ENCODE results near the gene IGFBP7.

The IGFBP7 gene

GRCh38 chr4:57109847-57110639 is at the start of gene IGFBP7:
TSS of gene IGFBP7 (minus strand) at chr4:57110385. CDS start at chr4:57110351, 34 bp downstream.
- DNase-seq, result no peak

GRCh38 chr4:57159866-57160265 is 49.7 kb upstream of the IGFBP7 start:
- DNase-seq, result no peak

GRCh38 chr4:57158762-57159161 is 48.6 kb upstream of the IGFBP7 start:
- no peak for DNase-seq

- no peak for DNase-seq
These were observed 48.0 kb upstream of the IGFBP7 start for GRCh38 chr4:57158221-57158620.

- no peak for DNase-seq
These were observed 47.5 kb upstream of the IGFBP7 start for GRCh38 chr4:57157596-57158137.

- DNase-seq, result no peak
These were observed 46.2 kb upstream of the IGFBP7 start for GRCh38 chr4:57156242-57156990.

- DNase-seq, result no peak
These were observed 44.7 kb upstream of the IGFBP7 start for GRCh38 chr4:57154926-57155325.

GRCh38 chr4:57154191-57154590 is 44.0 kb upstream of the IGFBP7 start:
- DNase-seq, result no peak

GRCh38 chr4:57153207-57153606 is 43.0 kb upstream of the IGFBP7 start:
- no peak for DNase-seq

- no peak for DNase-seq
These were observed 41.3 kb upstream of the IGFBP7 start for GRCh38 chr4:57151481-57151880.

GRCh38 chr4:57149833-57150232 is 39.6 kb upstream of the IGFBP7 start:
- DNase-seq, result no peak

- no peak for DNase-seq
These were observed 38.8 kb upstream of the IGFBP7 start for GRCh38 chr4:57148831-57149505.

- no peak for DNase-seq
These were observed 38.0 kb upstream of the IGFBP7 start for GRCh38 chr4:57148177-57148576.

- DNase-seq, result no peak
These were observed 37.3 kb upstream of the IGFBP7 start for GRCh38 chr4:57147335-57148060.

- DNase-seq, result no peak
These were observed 36.3 kb upstream of the IGFBP7 start for GRCh38 chr4:57146444-57146843.

- no peak for DNase-seq
These were observed 34.3 kb upstream of the IGFBP7 start for GRCh38 chr4:57144466-57144865.

- no peak for DNase-seq
These were observed 29.6 kb upstream of the IGFBP7 start for GRCh38 chr4:57139783-57140182.

- no peak for DNase-seq
These were observed 27.1 kb upstream of the IGFBP7 start for GRCh38 chr4:57137261-57137660.

- no peak for DNase-seq
These were observed 26.1 kb upstream of the IGFBP7 start for GRCh38 chr4:57136281-57136680.

GRCh38 chr4:57132743-57133137 is 22.6 kb upstream of the IGFBP7 start:
- no peak for DNase-seq

- no peak for DNase-seq
These were observed 21.9 kb upstream of the IGFBP7 start for GRCh38 chr4:57131849-57132742.

GRCh38 chr4:57129477-57129876 is 19.3 kb upstream of the IGFBP7 start:
- DNase-seq, result no peak
